ENCODE results near the gene ALDH1A2. TPM values are rescaled to one million over a fixed set of nuclear protein-coding genes. Genes with fewer than 3 reads are reported as not detected.

Gene ALDH1A2
- polyA plus RNA-seq, 1 experiment = 0.68 TPM

- POLR2A ChIA-PET = no interaction called here
- Histone ChIP-seq H3K9me3 (ENCODE audit: control insufficient read depth, insufficient read depth, low read length) (no peaks in the 10 kb centered on the region), H3K4me3 (ENCODE audit: low read depth, low read length) (no peak overlapping the region), H3K27ac (ENCODE audit: low read depth, low read length) (no peak overlapping the region), H3K27me3 (ENCODE audit: control insufficient read depth, insufficient read depth, low read length) (peaks cover 2% of the 10 kb centered on the region)
- no peak for TF ChIP-seq CTCF (IDR thresholded peaks at IDR 0.05; ENCODE audit: low read depth, low read length)
- CTCF ChIA-PET = no interaction called here
- no peak for DNase-seq (ENCODE audit: low read depth, low spot score)
Observed at GRCh38 chr15:57943171-57943570, 122.3 kb downstream of the ALDH1A2 start.

GRCh38 chr15:57941816-57942215 lies 123.7 kb downstream of the ALDH1A2 start:
- ChIA-PET CTCF (no interaction called here), POLR2A (no interaction called here)
- H3K9me3 ChIP-seq (ENCODE audit: control insufficient read depth, insufficient read depth, low read length) = no peaks in the 10 kb centered on the region
- no peak overlapping the region for H3K27ac ChIP-seq (ENCODE audit: low read depth, low read length)
- no peak for TF ChIP-seq CTCF (IDR thresholded peaks at IDR 0.05; ENCODE audit: low read depth, low read length)
- no peaks in the 10 kb centered on the region for H3K27me3 ChIP-seq (ENCODE audit: control insufficient read depth, insufficient read depth, low read length)
- no peak overlapping the region for H3K4me3 ChIP-seq (ENCODE audit: low read depth, low read length)
- no peak for DNase-seq (ENCODE audit: low read depth, low spot score)

GRCh38 chr15:57932348-57932747 lies 133.2 kb downstream of the ALDH1A2 start:
- Histone ChIP-seq H3K27me3 (ENCODE audit: control insufficient read depth, insufficient read depth, low read length) (no peaks in the 10 kb centered on the region), H3K27ac (ENCODE audit: low read depth, low read length) (no peak overlapping the region), H3K9me3 (ENCODE audit: control insufficient read depth, insufficient read depth, low read length) (no peaks in the 10 kb centered on the region), H3K4me3 (ENCODE audit: low read depth, low read length) (no peak overlapping the region)
- TF ChIP-seq CTCF (IDR thresholded peaks at IDR 0.05; ENCODE audit: low read depth, low read length) = no peak
- POLR2A ChIA-PET = no interaction called here
- no peak for DNase-seq (ENCODE audit: low read depth, low spot score)
- CTCF ChIA-PET = no interaction called here

- no peak for DNase-seq (ENCODE audit: low read depth, low spot score)
- no peak overlapping the region for H3K4me3 ChIP-seq (ENCODE audit: low read depth, low read length)
- TF ChIP-seq CTCF (IDR thresholded peaks at IDR 0.05; ENCODE audit: low read depth, low read length) = no peak
- H3K27me3 ChIP-seq (ENCODE audit: control insufficient read depth, insufficient read depth, low read length) = no peaks in the 10 kb centered on the region
- ChIA-PET POLR2A (no interaction called here), CTCF (no interaction called here)
- H3K27ac ChIP-seq (ENCODE audit: low read depth, low read length) = no peak overlapping the region
- no peaks in the 10 kb centered on the region for H3K9me3 ChIP-seq (ENCODE audit: control insufficient read depth, insufficient read depth, low read length)
Observed at GRCh38 chr15:57931570-57931969, 133.9 kb downstream of the ALDH1A2 start.

GRCh38 chr15:57927091-57927631 lies 138.3 kb downstream of the ALDH1A2 start:
- TF ChIP-seq CTCF (IDR thresholded peaks at IDR 0.05; ENCODE audit: low read depth, low read length) = no peak
- CTCF ChIA-PET = no interaction called here
- Histone ChIP-seq H3K27ac (ENCODE audit: low read depth, low read length) (no peak overlapping the region), H3K9me3 (ENCODE audit: control insufficient read depth, insufficient read depth, low read length) (no peaks in the 10 kb centered on the region), H3K4me3 (ENCODE audit: low read depth, low read length) (no peak overlapping the region), H3K27me3 (ENCODE audit: control insufficient read depth, insufficient read depth, low read length) (no peaks in the 10 kb centered on the region)
- DNase-seq (ENCODE audit: low read depth, low spot score) = no peak
- POLR2A ChIA-PET = no interaction called here
